GM21825 (cell line): ENCODE results near the gene PAX4.

ENCODE experiments used
- ATAC-seq: cut with Tn5 transposase; IDR thresholded peaks from one replicate; pipeline ENCODE4 v1.9.1; 2021; ENCODE audit warnings: mild to moderate bottlenecking, moderate library complexity; ENCODE audit not compliant: unreplicated experiment

Gene PAX4

GRCh38 chr7:127632276-127632910, 14.5 kb upstream of the PAX4 start:
- no peak for ATAC-seq

- ATAC-seq = no peak
Observed at GRCh38 chr7:127629268-127629854, 11.4 kb upstream of the PAX4 start.

- ATAC-seq = no peak
Observed at GRCh38 chr7:127628445-127628844, 10.5 kb upstream of the PAX4 start.

- ATAC-seq = no peak
Observed at GRCh38 chr7:127625331-127625730, 7.4 kb upstream of the PAX4 start.

GRCh38 chr7:127620406-127621233, 2.7 kb upstream of the PAX4 start:
- no peak for ATAC-seq

GRCh38 chr7:127619681-127620405, 1.9 kb upstream of the PAX4 start:
- ATAC-seq = no peak

GRCh38 chr7:127618775-127619174, 833 bp upstream of the PAX4 start:
- no peak for ATAC-seq

GRCh38 chr7:127616724-127617123, 1.2 kb downstream of the PAX4 start:
- no peak for ATAC-seq

- ATAC-seq = no peak
Observed at GRCh38 chr7:127612263-127612662, 5.7 kb downstream of the PAX4 start.

- ATAC-seq = no peak
Observed at GRCh38 chr7:127609297-127609696, 8.6 kb downstream of the PAX4 start.

GRCh38 chr7:127608446-127608845, 9.5 kb downstream of the PAX4 start:
- ATAC-seq = no peak

- ATAC-seq = no peak
Observed at GRCh38 chr7:127600885-127601284, 17.1 kb downstream of the PAX4 start.

GRCh38 chr7:127598318-127598717, 19.6 kb downstream of the PAX4 start:
- ATAC-seq = no peak

GRCh38 chr7:127595737-127596136, 22.2 kb downstream of the PAX4 start:
- no peak for ATAC-seq

GRCh38 chr7:127594490-127594889, 23.5 kb downstream of the PAX4 start:
- ATAC-seq = no peak

GRCh38 chr7:127592550-127592949, 25.4 kb downstream of the PAX4 start:
- ATAC-seq = no peak

GRCh38 chr7:127591591-127591990, 26.4 kb downstream of the PAX4 start:
- ATAC-seq = no peak

- no peak for ATAC-seq
Observed at GRCh38 chr7:127591189-127591588, 26.8 kb downstream of the PAX4 start.

- no peak for ATAC-seq
Observed at GRCh38 chr7:127589896-127590295, 28.0 kb downstream of the PAX4 start.

GRCh38 chr7:127588697-127589482, 29.1 kb downstream of the PAX4 start:
- peak; percentile 17 for ATAC-seq
